HL-60 (cell line): ENCODE results near the gene SMARCA2.
A peak's percentile ranks its signal among the peaks of the same experiment; 100 is the strongest.

Source experiments
- DNase-seq, 2 experiments: peaks; one replicate each; pipeline ENCODE4 v3.0.0-alpha.2; 2010 to 2020; ENCODE audit warnings: low read depth in 1 of 2, low spot score in 1 of 2
- H3K27ac ChIP-seq: fragments of 250-450 bp; sonication (Bioruptor Pico); replicated peaks from 2 replicates; pipeline ENCODE4 v1.5.1; 2020; ENCODE audit warnings: mild to moderate bottlenecking, moderate library complexity
- H3K27me3 ChIP-seq: fragments of 250-450 bp; sonication (Bioruptor Pico); 2 replicates; pipeline ENCODE4 v1.5.1; 2021; ENCODE audit warnings: mild to moderate bottlenecking, moderate library complexity; ENCODE audit not compliant: insufficient read depth, poor library complexity, severe bottlenecking
- H3K4me3 ChIP-seq: replicated peaks from 2 replicates; pipeline ENCODE4 v1.5.1; 2011; ENCODE audit warnings: mild to moderate bottlenecking, control low read depth, low read length; ENCODE audit not compliant: insufficient read depth
- GABPA ChIP-seq: IDR thresholded peaks from 2 replicates; pipeline ENCODE4 v1.6.1; 2012; ENCODE audit warnings: low read depth
- POLR2AphosphoS5 ChIP-seq: IDR thresholded peaks from 2 replicates; pipeline ENCODE4 v1.6.1; 2012; ENCODE audit warnings: low read depth
- SPI1 ChIP-seq: IDR thresholded peaks from 2 replicates; pipeline ENCODE4 v1.6.1; 2012; ENCODE audit warnings: low read depth, mild to moderate bottlenecking, borderline replicate concordance
- TF ChIP-seq, protein P1 (sequence below): IDR thresholded peaks from 2 replicates; pipeline ENCODE4 v1.6.1; 2012; ENCODE audit warnings: low read depth; ENCODE audit not compliant: insufficient replicate concordance
- TF ChIP-seq, protein P2 (sequence below): IDR thresholded peaks from one replicate; pipeline ENCODE4 v1.5.1; 2011; ENCODE audit warnings: low read length, control low read depth, inconsistent platforms; ENCODE audit not compliant: insufficient read depth

SMARCA2 gene

DNA sequence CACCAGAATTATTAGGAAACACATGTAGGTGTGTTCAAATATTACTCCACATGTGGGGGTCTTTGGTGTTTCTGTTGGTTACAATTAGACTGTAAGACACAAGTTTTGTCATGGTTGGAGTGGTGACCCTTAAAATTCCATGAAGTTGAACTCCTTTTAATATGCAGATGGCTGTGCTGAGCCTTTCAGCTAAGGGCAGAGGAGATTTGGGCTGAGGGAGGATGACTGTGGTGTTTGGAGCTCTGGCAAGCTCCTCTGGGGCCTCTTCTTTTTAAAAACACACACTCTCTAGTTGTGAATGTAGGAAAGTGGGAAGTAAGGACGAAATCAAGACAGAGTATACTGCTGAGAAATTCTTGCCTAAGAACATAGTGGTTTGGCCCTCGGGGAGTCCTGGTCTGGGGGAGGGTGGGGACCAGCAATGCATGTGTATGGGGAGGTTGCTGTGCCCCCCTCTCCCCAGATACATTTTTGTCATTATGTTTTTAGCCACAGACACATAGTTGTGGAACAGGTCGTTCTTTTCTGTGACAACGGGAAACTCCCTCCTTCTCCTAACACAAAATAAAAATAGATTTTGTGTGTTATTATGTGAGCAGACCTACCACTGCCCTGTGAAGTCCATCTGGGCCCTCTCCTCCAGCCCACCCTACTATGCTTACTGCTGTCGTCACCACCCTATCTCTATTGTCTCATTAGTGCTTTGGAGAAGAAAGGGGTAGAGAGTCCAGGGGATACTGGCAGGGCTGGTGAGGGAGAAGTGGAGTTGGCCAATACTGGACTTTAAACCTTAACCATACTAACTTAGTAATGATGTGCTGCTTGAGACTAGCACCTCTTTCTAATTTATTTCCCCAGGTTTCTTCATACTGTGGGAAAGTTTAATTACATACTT lies 10.0 kb downstream of the SMARCA2 start:
- Histone ChIP-seq H3K4me3 (no peak overlapping the region), H3K27me3 (no peaks in the 10 kb centered on the region), H3K27ac (peak overlapping the region; percentile 57)
- TF ChIP-seq, protein P1, sequence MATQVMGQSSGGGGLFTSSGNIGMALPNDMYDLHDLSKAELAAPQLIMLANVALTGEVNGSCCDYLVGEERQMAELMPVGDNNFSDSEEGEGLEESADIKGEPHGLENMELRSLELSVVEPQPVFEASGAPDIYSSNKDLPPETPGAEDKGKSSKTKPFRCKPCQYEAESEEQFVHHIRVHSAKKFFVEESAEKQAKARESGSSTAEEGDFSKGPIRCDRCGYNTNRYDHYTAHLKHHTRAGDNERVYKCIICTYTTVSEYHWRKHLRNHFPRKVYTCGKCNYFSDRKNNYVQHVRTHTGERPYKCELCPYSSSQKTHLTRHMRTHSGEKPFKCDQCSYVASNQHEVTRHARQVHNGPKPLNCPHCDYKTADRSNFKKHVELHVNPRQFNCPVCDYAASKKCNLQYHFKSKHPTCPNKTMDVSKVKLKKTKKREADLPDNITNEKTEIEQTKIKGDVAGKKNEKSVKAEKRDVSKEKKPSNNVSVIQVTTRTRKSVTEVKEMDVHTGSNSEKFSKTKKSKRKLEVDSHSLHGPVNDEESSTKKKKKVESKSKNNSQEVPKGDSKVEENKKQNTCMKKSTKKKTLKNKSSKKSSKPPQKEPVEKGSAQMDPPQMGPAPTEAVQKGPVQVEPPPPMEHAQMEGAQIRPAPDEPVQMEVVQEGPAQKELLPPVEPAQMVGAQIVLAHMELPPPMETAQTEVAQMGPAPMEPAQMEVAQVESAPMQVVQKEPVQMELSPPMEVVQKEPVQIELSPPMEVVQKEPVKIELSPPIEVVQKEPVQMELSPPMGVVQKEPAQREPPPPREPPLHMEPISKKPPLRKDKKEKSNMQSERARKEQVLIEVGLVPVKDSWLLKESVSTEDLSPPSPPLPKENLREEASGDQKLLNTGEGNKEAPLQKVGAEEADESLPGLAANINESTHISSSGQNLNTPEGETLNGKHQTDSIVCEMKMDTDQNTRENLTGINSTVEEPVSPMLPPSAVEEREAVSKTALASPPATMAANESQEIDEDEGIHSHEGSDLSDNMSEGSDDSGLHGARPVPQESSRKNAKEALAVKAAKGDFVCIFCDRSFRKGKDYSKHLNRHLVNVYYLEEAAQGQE = no peak
- TF ChIP-seq, protein P2, sequence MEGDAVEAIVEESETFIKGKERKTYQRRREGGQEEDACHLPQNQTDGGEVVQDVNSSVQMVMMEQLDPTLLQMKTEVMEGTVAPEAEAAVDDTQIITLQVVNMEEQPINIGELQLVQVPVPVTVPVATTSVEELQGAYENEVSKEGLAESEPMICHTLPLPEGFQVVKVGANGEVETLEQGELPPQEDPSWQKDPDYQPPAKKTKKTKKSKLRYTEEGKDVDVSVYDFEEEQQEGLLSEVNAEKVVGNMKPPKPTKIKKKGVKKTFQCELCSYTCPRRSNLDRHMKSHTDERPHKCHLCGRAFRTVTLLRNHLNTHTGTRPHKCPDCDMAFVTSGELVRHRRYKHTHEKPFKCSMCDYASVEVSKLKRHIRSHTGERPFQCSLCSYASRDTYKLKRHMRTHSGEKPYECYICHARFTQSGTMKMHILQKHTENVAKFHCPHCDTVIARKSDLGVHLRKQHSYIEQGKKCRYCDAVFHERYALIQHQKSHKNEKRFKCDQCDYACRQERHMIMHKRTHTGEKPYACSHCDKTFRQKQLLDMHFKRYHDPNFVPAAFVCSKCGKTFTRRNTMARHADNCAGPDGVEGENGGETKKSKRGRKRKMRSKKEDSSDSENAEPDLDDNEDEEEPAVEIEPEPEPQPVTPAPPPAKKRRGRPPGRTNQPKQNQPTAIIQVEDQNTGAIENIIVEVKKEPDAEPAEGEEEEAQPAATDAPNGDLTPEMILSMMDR = no peak
- TF ChIP-seq POLR2AphosphoS5 = peak; percentile 62
- peak in 1 of 2 experiments; percentile 78 for DNase-seq

DNA sequence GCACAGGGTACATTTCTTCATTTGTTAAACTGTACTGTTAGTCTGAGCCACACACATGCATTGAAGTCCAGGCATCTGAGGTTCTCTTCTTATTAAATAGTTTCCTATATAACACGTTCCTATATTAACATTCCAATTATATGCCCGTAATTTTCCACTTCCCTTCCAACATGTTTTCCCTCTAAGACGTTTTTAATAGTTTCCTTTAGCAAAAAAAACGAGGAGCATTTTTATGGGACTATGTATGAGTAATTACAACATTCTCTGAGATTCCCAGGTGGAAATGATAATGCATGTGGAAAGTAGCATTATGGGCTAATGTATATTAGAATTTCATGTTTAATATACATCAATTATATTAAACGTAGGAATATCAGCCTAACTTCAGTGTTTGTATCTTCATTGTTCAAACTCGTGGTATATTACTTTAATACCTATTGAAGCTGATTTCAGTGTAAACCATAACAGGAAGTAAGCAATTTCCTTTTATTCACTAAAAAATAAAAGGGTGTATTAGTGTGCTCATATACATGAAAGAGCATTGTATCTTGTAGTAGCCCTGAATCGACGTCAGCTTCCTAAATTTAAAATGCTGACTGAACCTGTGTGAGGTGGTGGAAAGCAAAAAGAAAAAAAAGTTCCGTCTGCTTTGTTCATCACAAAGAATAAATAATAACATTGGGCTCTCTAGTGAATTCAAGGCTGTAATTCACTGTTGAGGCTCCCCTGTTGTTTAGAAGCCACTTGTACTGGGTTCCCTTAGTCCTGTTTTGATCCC lies 11.3 kb downstream of the SMARCA2 start:
- no peaks in the 10 kb centered on the region for H3K27me3 ChIP-seq
- TF ChIP-seq GABPA (no peak), POLR2AphosphoS5 (no peak), SPI1 (no peak)
- TF ChIP-seq, protein P1 = no peak
- TF ChIP-seq, protein P2 = no peak
- H3K4me3 ChIP-seq = no peak overlapping the region
- no peak for DNase-seq
- peak overlapping the region; percentile 23 for H3K27ac ChIP-seq

DNA sequence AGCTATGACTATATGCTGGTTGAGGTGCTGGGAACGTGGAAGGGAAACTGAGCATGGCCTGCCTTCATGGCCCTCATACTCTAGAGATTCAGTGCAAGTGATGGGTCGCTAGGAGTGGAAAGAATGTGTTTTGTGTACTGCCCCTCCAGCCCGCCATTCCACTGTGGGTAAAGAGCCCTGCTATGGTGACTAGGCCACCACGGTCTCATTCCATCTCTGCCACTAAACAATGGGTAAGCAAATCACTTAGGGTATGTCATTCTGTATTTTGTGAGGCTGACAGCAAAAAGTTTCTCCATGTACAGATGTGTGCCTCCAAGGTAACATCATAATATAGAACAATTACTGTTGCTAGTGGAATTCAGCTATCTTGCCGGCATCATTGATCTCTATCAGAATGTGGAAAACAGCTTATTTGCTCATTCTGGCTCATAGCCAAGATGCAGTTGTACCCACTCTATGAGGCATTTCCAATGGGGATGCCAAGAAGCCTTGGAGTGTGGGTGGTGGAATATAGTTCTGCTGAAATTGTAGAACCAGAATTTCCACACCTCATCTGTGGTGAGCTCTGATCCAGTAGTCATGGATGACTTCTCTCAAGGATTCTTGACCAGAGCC lies 12.5 kb downstream of the SMARCA2 start:
- Histone ChIP-seq H3K27ac (no peak overlapping the region), H3K4me3 (no peak overlapping the region), H3K27me3 (no peaks in the 10 kb centered on the region)
- TF ChIP-seq, protein P1 = no peak
- no peak for TF ChIP-seq GABPA
- TF ChIP-seq SPI1 = no peak
- TF ChIP-seq, protein P2 = no peak
- TF ChIP-seq POLR2AphosphoS5 = no peak
- DNase-seq = no peak
